Transverse colon (tissue), 4 donors: ENCODE measurements around the gene TLE5.

Experiments
- CTCF ChIP-seq, 5 experiments: fragments of 200-600 bp in 3 of 5; fragments of 450-650 bp in 2 of 5; sonication (generic) in 3 of 5; IDR thresholded peaks; 1 replicate in 2 of 5; 2 replicates in 3 of 5; pipeline ENCODE4 v1.5.1; 2016 to 2017; ENCODE audit warnings: antibody characterized with exemption in 5 of 5, inconsistent platforms in 3 of 5, mild to moderate bottlenecking in 2 of 5, moderate library complexity in 1 of 5
- EP300 ChIP-seq: sonication (generic); formaldehyde crosslinking; IDR thresholded peaks from one replicate; pipeline ENCODE4 v1.6.1; 2017; ENCODE audit warnings: antibody characterized with exemption, low read depth
- POLR2A ChIP-seq: fragments of 450-650 bp; IDR thresholded peaks from one replicate; pipeline ENCODE4 v1.6.1; 2016; ENCODE audit warnings: antibody characterized with exemption, mild to moderate bottlenecking, moderate library complexity
- POLR2AphosphoS5 ChIP-seq, 3 donors: sonication (generic); formaldehyde crosslinking; IDR thresholded peaks; one replicate each; pipeline ENCODE4 v1.6.1; 2016; ENCODE audit warnings: antibody characterized with exemption in 3 of 3

- no peak for TF ChIP-seq POLR2AphosphoS5 (IDR thresholded peaks at IDR 0.05)
- TF ChIP-seq CTCF (IDR thresholded peaks at IDR 0.05): no peak
- TF ChIP-seq EP300: no peak
- TF ChIP-seq POLR2A: no peak
Measured at GRCh38 chr19:3054265-3054971, 7.9 kb downstream of the TLE5 start.
